Measurements from ENCODE around the gene GPC3.

GRCh38 chrX:133913009-133913408 lies 72.4 kb downstream of the GPC3 start:
- no peak for TF ChIP-seq POLR2A (IDR thresholded peaks at IDR 0.05)
- TF ChIP-seq CTCF (IDR thresholded peaks at IDR 0.05 in 4 of 5, conservative IDR thresholded peaks at IDR 0.05 in 1 of 5), result no peak
